ENCODE results near the gene NECAB2. TPM values are rescaled to one million over a fixed set of nuclear protein-coding genes. Genes with fewer than 3 reads are reported as not detected.

Gene NECAB2
- total RNA-seq, 2 donors from 2014 or later = 0.58 TPM; not detected in 1

GRCh38 chr16:84005391-84005790 lies 37.3 kb downstream of the NECAB2 start:
- H3K27ac Mint-ChIP-seq = no peak overlapping the region
- no peak overlapping the region for H3K4me3 Mint-ChIP-seq
- ATAC-seq (replicated peaks in 1 of 2) (no peak), DNase-seq (no peak)
- H3K36me3 Mint-ChIP-seq (ENCODE audit: insufficient read depth in 2 of 2) = no peaks in the 10 kb centered on the region
- no peaks in the 10 kb centered on the region for H3K4me1 Mint-ChIP-seq (ENCODE audit: low read depth)
- H3K27me3 Mint-ChIP-seq (ENCODE audit: low read depth) = no peaks in the 10 kb centered on the region
- no peaks in the 10 kb centered on the region for H3K9me3 Mint-ChIP-seq

DNA sequence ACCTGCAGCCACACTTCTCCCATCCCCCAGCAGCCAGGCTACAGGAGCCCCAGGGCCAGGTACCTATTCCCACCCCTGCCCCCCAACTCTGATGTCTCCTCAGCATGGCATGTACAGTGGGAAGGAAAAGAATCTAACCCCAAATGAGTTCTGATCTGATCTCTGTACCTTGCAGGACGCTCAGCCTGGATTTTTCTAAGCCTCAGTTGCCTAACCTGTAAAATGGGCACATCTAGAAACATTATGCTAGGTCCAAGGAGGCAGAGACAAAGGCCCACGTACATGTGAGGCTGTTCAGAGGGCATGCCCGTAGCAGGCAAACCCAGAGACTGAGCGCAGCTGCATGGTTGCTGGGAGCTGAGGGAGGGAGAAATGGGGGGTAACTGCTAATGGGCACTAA lies 39.5 kb downstream of the NECAB2 start:
- no peaks in the 10 kb centered on the region for H3K9me3 Mint-ChIP-seq
- ATAC-seq (replicated peaks in 1 of 2) = no peak
- DNase-seq = no peak
- H3K4me1 Mint-ChIP-seq (ENCODE audit: low read depth) = no peaks in the 10 kb centered on the region
- H3K27me3 Mint-ChIP-seq (ENCODE audit: low read depth) = no peaks in the 10 kb centered on the region
- H3K4me3 Mint-ChIP-seq = no peak overlapping the region
- no peak overlapping the region for H3K27ac Mint-ChIP-seq
- no peaks in the 10 kb centered on the region for H3K36me3 Mint-ChIP-seq (ENCODE audit: insufficient read depth in 2 of 2)

DNA sequence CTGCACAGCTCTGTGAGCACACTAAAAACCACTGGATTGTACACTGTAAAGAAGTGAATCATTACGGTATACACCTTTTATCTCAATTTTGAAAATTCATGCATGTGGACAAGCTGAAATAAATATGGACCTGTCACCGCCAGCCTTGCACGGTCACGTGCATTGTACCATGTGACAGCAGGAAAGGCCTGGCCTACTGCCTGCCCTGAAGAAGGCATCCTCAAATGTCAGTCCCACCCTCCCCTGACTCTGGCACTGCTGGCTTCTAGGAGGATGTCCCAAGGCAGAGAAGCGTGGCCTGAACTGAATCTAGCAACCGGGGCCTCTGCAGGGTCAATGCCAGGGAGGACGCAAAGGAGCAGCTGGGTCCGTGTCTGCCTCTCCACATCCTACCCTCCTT lies 39.9 kb downstream of the NECAB2 start:
- H3K36me3 Mint-ChIP-seq (ENCODE audit: insufficient read depth in 2 of 2) = no peaks in the 10 kb centered on the region
- no peak overlapping the region for H3K27ac Mint-ChIP-seq
- no peaks in the 10 kb centered on the region for H3K27me3 Mint-ChIP-seq (ENCODE audit: low read depth)
- H3K4me3 Mint-ChIP-seq = no peak overlapping the region
- no peak for DNase-seq
- ATAC-seq (replicated peaks in 1 of 2) = no peak
- no peaks in the 10 kb centered on the region for H3K9me3 Mint-ChIP-seq
- no peaks in the 10 kb centered on the region for H3K4me1 Mint-ChIP-seq (ENCODE audit: low read depth)

DNA sequence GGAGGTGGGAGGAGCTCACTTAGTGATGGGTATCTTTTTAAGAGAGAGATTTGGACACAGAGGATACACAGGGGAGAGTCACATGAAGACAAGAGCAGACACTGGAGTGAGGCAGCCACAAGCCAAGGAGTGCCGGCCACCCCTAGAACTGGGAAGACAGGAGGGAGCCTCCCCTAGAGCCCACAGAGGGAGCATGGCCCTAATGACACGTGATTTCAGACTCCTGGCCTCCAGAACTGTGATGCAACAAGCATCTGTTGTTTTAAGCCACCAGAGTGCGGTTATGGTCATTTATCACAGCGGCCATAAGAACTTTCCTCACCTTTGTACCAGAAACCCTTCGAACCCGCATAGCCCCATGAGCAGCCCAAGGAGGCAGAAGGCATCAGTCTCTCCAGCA lies 41.2 kb downstream of the NECAB2 start:
- DNase-seq (no peak), ATAC-seq (replicated peaks in 1 of 2) (no peak)
- Mint-ChIP-seq H3K27ac (no peak overlapping the region), H3K27me3 (ENCODE audit: low read depth) (no peaks in the 10 kb centered on the region), H3K4me1 (ENCODE audit: low read depth) (peaks cover 6% of the 10 kb centered on the region), H3K36me3 (ENCODE audit: insufficient read depth in 2 of 2) (no peaks in the 10 kb centered on the region), H3K9me3 (no peaks in the 10 kb centered on the region), H3K4me3 (no peak overlapping the region)

DNA sequence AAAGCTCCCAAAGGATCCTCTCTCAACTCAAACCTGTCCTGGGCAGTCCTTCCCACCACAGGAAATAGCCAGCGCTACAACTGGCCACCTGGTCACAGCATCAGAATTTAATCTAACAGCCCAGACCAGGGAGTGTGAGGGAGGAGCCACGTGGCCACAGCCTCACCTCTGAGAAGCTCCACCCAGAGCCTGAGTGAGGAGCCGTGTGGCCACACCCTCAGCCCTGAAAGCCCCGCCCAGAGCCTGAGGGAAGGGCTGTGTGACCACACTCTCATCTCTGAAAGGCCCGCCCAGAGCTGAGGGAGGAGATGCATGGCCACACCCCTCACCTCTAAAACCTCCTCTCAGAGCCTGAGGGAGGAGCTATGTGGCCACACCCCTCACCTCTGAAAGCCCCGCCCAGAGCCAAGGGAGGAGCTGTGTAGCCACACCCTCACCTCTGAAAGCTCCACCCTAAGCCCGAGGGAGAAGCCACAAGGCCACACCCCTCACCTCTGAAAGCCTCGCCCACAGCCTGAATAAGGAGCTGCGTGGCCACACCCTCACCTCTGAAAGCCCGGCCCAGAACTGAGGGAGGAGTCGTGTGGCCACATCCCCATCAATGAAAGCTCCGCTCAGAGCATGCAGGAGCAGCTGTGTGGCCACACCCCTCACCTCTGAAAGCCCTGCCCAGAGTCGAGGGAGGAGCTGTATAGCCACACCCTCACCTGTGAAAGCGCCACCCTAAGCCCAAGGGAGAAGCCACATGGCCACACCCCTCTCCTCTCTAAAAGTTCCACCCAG lies 45.9 kb downstream of the NECAB2 start:
- Mint-ChIP-seq H3K9me3 (peaks cover 0 to 5% of the 10 kb centered on the region in 2 donors), H3K27ac (no peak overlapping the region), H3K27me3 (ENCODE audit: low read depth) (no peaks in the 10 kb centered on the region), H3K4me1 (ENCODE audit: low read depth) (peaks cover 12% of the 10 kb centered on the region), H3K4me3 (peak overlapping the region in 1 of 2 donors; percentile 13), H3K36me3 (ENCODE audit: insufficient read depth in 2 of 2) (no peaks in the 10 kb centered on the region)
- DNase-seq (peak; percentile 79 to 86), ATAC-seq (replicated peaks in 1 of 2) (peak; percentile 86 to 88)

GRCh38 chr16:84014570-84015327 lies 46.7 kb downstream of the NECAB2 start:
- Mint-ChIP-seq H3K27ac (no peak overlapping the region), H3K27me3 (ENCODE audit: low read depth) (no peaks in the 10 kb centered on the region), H3K36me3 (ENCODE audit: insufficient read depth in 2 of 2) (no peaks in the 10 kb centered on the region), H3K4me1 (ENCODE audit: low read depth) (peaks cover 12% of the 10 kb centered on the region), H3K4me3 (peak overlapping the region in 1 of 2 donors; percentile 13), H3K9me3 (peaks cover 0 to 5% of the 10 kb centered on the region in 2 donors)
- no peak for ATAC-seq (replicated peaks in 1 of 2)
- DNase-seq = no peak

- DNase-seq = no peak
- Mint-ChIP-seq H3K27me3 (ENCODE audit: low read depth) (no peaks in the 10 kb centered on the region), H3K27ac (no peak overlapping the region), H3K9me3 (peaks cover 0 to 5% of the 10 kb centered on the region in 2 donors), H3K4me3 (no peak overlapping the region), H3K36me3 (ENCODE audit: insufficient read depth in 2 of 2) (no peaks in the 10 kb centered on the region), H3K4me1 (ENCODE audit: low read depth) (peaks cover 12% of the 10 kb centered on the region)
- ATAC-seq (replicated peaks in 1 of 2) = no peak
These were observed 47.4 kb downstream of the NECAB2 start for GRCh38 chr16:84015399-84015798.

DNA sequence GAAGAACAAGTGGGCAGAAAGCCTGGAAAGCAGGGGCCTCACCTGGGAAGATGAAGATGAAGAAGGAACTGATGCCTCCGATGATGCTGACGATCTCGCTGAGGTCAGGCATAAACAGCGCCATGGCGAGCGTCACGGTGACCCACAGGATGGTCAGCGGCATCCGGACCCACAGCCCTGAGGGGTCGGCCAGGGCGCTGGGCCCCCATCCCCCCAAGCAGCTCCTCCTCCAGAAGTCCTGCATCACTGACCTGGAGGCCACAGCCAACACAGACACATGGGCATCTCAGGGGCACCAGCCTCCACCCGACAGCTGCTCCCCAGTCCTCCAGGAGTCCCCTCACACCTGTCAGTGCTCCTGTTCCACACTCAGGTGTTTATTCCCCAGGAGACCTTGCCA lies 48.4 kb downstream of the NECAB2 start:
- ATAC-seq (replicated peaks in 1 of 2) = no peak

DNA sequence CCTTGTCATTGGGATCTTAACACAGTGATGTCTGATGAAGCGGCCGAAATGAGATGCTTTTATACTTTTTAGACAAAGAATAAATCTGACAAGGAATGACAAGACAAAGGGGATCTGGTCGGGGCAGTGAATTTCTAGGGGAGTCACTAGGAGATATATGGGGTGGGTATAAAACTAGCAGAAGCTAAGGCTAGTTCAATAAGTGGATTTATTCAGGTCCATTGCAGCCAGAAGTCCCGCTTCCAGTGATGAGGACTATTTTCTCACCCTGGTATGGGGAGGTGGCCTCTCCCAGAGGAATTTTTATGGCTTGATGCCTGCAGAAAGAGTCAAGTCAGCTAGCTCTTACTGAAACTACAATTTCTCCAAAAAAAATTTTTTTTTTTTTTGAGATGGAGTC lies 50.7 kb downstream of the NECAB2 start:
- Mint-ChIP-seq H3K27me3 (ENCODE audit: low read depth) (peaks cover 10% of the 10 kb centered on the region), H3K36me3 (ENCODE audit: insufficient read depth in 2 of 2) (peaks cover 3 to 4% of the 10 kb centered on the region in 2 donors), H3K27ac (no peak overlapping the region), H3K9me3 (peaks cover 3 to 9% of the 10 kb centered on the region in 2 donors), H3K4me1 (ENCODE audit: low read depth) (peaks cover 11% of the 10 kb centered on the region), H3K4me3 (no peak overlapping the region)
- DNase-seq = no peak
- ATAC-seq (replicated peaks in 1 of 2) = no peak

More for the DNA sequence above, 48.4 kb downstream of the NECAB2 start:
- no peak for DNase-seq
- Mint-ChIP-seq H3K36me3 (ENCODE audit: insufficient read depth in 2 of 2) (peaks cover 2 to 3% of the 10 kb centered on the region in 2 donors), H3K9me3 (peaks cover 2 to 8% of the 10 kb centered on the region in 2 donors), H3K4me3 (no peak overlapping the region), H3K27me3 (ENCODE audit: low read depth) (no peaks in the 10 kb centered on the region), H3K4me1 (ENCODE audit: low read depth) (peaks cover 12% of the 10 kb centered on the region), H3K27ac (no peak overlapping the region)

GRCh38 chr16:84020353-84020752 lies 52.3 kb downstream of the NECAB2 start:
- no peak for DNase-seq

GRCh38 chr16:84021488-84021887 lies 53.4 kb downstream of the NECAB2 start:
- DNase-seq (no peak), ATAC-seq (replicated peaks in 1 of 2) (no peak)
- Mint-ChIP-seq H3K4me1 (ENCODE audit: low read depth) (no peaks in the 10 kb centered on the region), H3K4me3 (no peak overlapping the region), H3K27me3 (ENCODE audit: low read depth) (peaks cover 12% of the 10 kb centered on the region), H3K27ac (no peak overlapping the region), H3K36me3 (ENCODE audit: insufficient read depth in 2 of 2) (peaks cover 3 to 4% of the 10 kb centered on the region in 2 donors), H3K9me3 (peaks cover 3 to 9% of the 10 kb centered on the region in 2 donors)

More at GRCh38 chr16:84020353-84020752, 52.3 kb downstream of the NECAB2 start:
- H3K9me3 Mint-ChIP-seq = peaks cover 3 to 9% of the 10 kb centered on the region in 2 donors
- ATAC-seq (replicated peaks in 1 of 2) = no peak
- H3K4me1 Mint-ChIP-seq (ENCODE audit: low read depth) = no peaks in the 10 kb centered on the region
- peaks cover 10% of the 10 kb centered on the region for H3K27me3 Mint-ChIP-seq (ENCODE audit: low read depth)
- no peak overlapping the region for H3K4me3 Mint-ChIP-seq
- H3K27ac Mint-ChIP-seq = no peak overlapping the region
- H3K36me3 Mint-ChIP-seq (ENCODE audit: insufficient read depth in 2 of 2) = peaks cover 3 to 4% of the 10 kb centered on the region in 2 donors

DNA sequence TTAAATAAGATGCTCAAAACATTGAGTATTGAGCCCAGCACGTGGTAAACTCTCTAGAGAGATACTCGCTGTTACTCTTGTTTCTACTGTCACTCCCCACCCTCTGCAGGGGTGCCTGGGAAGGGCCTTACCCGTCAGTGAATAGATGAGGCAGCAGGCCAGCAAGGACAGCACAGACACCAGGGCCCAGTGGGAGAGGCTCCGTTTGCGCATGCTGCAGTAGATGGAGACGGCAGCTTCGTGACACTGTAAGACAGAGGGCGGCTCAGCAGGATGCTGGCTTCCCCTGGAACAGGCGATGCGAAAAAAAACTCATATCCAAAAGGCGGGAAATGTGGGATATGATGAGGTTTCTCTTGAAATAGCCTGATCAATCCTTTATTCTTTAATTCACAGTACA lies 54.6 kb downstream of the NECAB2 start:
- Mint-ChIP-seq H3K27ac (no peak overlapping the region), H3K4me3 (no peak overlapping the region), H3K4me1 (ENCODE audit: low read depth) (no peaks in the 10 kb centered on the region), H3K27me3 (ENCODE audit: low read depth) (peaks cover 20% of the 10 kb centered on the region), H3K36me3 (ENCODE audit: insufficient read depth in 2 of 2) (peaks cover 3 to 4% of the 10 kb centered on the region in 2 donors), H3K9me3 (peaks cover 3 to 9% of the 10 kb centered on the region in 2 donors)
- DNase-seq = no peak
- ATAC-seq (replicated peaks in 1 of 2) = no peak

GRCh38 chr16:84024854-84025253 lies 56.8 kb downstream of the NECAB2 start:
- ATAC-seq (replicated peaks in 1 of 2) = no peak
- Mint-ChIP-seq H3K27me3 (ENCODE audit: low read depth) (peaks cover 30% of the 10 kb centered on the region), H3K36me3 (ENCODE audit: insufficient read depth in 2 of 2) (peaks cover 3 to 4% of the 10 kb centered on the region in 2 donors), H3K4me3 (no peak overlapping the region), H3K4me1 (ENCODE audit: low read depth) (peaks cover 8% of the 10 kb centered on the region), H3K27ac (no peak overlapping the region), H3K9me3 (peaks cover 3 to 4% of the 10 kb centered on the region in 2 donors)
- no peak for DNase-seq
